ENCODE results near the gene EN1. TPM values are rescaled to one million over a fixed set of nuclear protein-coding genes. Genes with fewer than 3 reads are reported as not detected.

EN1 gene
- total RNA-seq, 3 donors from 2014 or later (not counting 1 experiment from before 2014, with no cell fraction given): not detected

- 10% methylated on average over 10 of the region's 10 CpGs for WGBS (ENCODE audit: insufficient coverage)
- H3K36me3 Mint-ChIP-seq: no peaks in the 10 kb centered on the region
These were observed 15.2 kb downstream of the EN1 start for GRCh38 chr2:118832071-118832790.

GRCh38 chr2:118830881-118831280 is 16.6 kb downstream of the EN1 start:
- peaks cover 54 to 57% of the 10 kb centered on the region in 2 donors for H3K27me3 Mint-ChIP-seq (ENCODE audit: low read depth in 2 of 2)
- peaks cover 3% of the 10 kb centered on the region for H3K4me1 ChIP-seq (ENCODE audit: control insufficient read depth, insufficient read depth, low read length)

More at GRCh38 chr2:118832071-118832790, 15.2 kb downstream of the EN1 start:
- H3K27me3 ChIP-seq (ENCODE audit: control insufficient read depth, insufficient read depth, low read length): peaks cover 27% of the 10 kb centered on the region
- no peak for DNase-seq
- Mint-ChIP-seq H3K27ac (no peak overlapping the region), H3K9me3 (no peaks in the 10 kb centered on the region), H3K27me3 (ENCODE audit: low read depth in 2 of 2) (peaks cover 62 to 63% of the 10 kb centered on the region in 2 donors), H3K4me3 (no peak overlapping the region), H3K4me1 (peaks cover 0 to 14% of the 10 kb centered on the region in 2 donors)
- no peak for TF ChIP-seq CTCF (IDR thresholded peaks at IDR 0.05)
- no peak overlapping the region for H3K27ac ChIP-seq (ENCODE audit: low read length)
- H3K36me3 ChIP-seq (ENCODE audit: control insufficient read depth, insufficient read depth, low read length): no peaks in the 10 kb centered on the region
- peaks cover 6% of the 10 kb centered on the region for H3K4me1 ChIP-seq (ENCODE audit: control insufficient read depth, insufficient read depth, low read length)
- no peaks in the 10 kb centered on the region for H3K9me3 ChIP-seq (ENCODE audit: control insufficient read depth, insufficient read depth, low read length)
- intact Hi-C loops (cut with micrococcal nuclease): no loop called here
- H3K4me3 ChIP-seq (ENCODE audit: low read length): no peak overlapping the region
- no peak for ATAC-seq

GRCh38 chr2:118830118-118830517 is 17.3 kb downstream of the EN1 start:
- intact Hi-C loops (cut with micrococcal nuclease): no loop called here
- H3K27me3 ChIP-seq (ENCODE audit: control insufficient read depth, insufficient read depth, low read length): peaks cover 19% of the 10 kb centered on the region

More at GRCh38 chr2:118830881-118831280, 16.6 kb downstream of the EN1 start:
- DNase-seq: no peak
- Mint-ChIP-seq H3K9me3 (no peaks in the 10 kb centered on the region), H3K4me1 (peaks cover 6 to 14% of the 10 kb centered on the region in 2 donors), H3K4me3 (no peak overlapping the region), H3K36me3 (no peaks in the 10 kb centered on the region), H3K27ac (no peak overlapping the region)
- intact Hi-C loops (cut with micrococcal nuclease): no loop called here
- peaks cover 21% of the 10 kb centered on the region for H3K27me3 ChIP-seq (ENCODE audit: control insufficient read depth, insufficient read depth, low read length)
- no peak for ATAC-seq
- WGBS (ENCODE audit: insufficient coverage): 50% methylated on average over 2 of the region's 2 CpGs
- H3K9me3 ChIP-seq (ENCODE audit: control insufficient read depth, insufficient read depth, low read length): no peaks in the 10 kb centered on the region
- no peaks in the 10 kb centered on the region for H3K36me3 ChIP-seq (ENCODE audit: control insufficient read depth, insufficient read depth, low read length)
- H3K27ac ChIP-seq (ENCODE audit: low read length): no peak overlapping the region
- no peak for TF ChIP-seq CTCF (IDR thresholded peaks at IDR 0.05)
- no peak overlapping the region for H3K4me3 ChIP-seq (ENCODE audit: low read length)

More at GRCh38 chr2:118830118-118830517, 17.3 kb downstream of the EN1 start:
- Histone ChIP-seq H3K36me3 (ENCODE audit: control insufficient read depth, insufficient read depth, low read length) (no peaks in the 10 kb centered on the region), H3K27ac (ENCODE audit: low read length) (no peak overlapping the region), H3K4me3 (ENCODE audit: low read length) (no peak overlapping the region), H3K9me3 (ENCODE audit: control insufficient read depth, insufficient read depth, low read length) (no peaks in the 10 kb centered on the region), H3K4me1 (ENCODE audit: control insufficient read depth, insufficient read depth, low read length) (no peaks in the 10 kb centered on the region)
- TF ChIP-seq CTCF (IDR thresholded peaks at IDR 0.05): no peak
- H3K4me1 Mint-ChIP-seq: peaks cover 6 to 8% of the 10 kb centered on the region in 2 donors
- DNase-seq: no peak
- no peak overlapping the region for H3K4me3 Mint-ChIP-seq
- ATAC-seq: no peak
- peaks cover 46 to 63% of the 10 kb centered on the region in 2 donors for H3K27me3 Mint-ChIP-seq (ENCODE audit: low read depth in 2 of 2)
- no peaks in the 10 kb centered on the region for H3K9me3 Mint-ChIP-seq
- 78% methylated on average over 5 of the region's 6 CpGs for WGBS (ENCODE audit: insufficient coverage)
- H3K36me3 Mint-ChIP-seq: no peaks in the 10 kb centered on the region
- H3K27ac Mint-ChIP-seq: no peak overlapping the region
